HepG2 (cell line): ENCODE results near the gene ATP5F1C. TPM values are rescaled to one million over a fixed set of nuclear protein-coding genes. Genes with fewer than 3 reads are reported as not detected.

Experiments used
- ATAC-seq: fragments of 200-7000 bp; cut with Tn5 transposase; 3 replicates; pipeline ENCODE4 v1.9.1; 2020; ENCODE audit warnings: mild to moderate bottlenecking, moderate library complexity
- BruUV-seq: library from RNA; stranded (reverse); fragments of 400-500 nt; replicated peaks from 2 replicates; lab custom pipeline; 2021; lab: Mats Ljungman, UMichigan
- CTCF ChIA-PET: fragments of 300-600 bp; formaldehyde crosslinking; extraction: SDS; loops from one replicate; lab custom pipeline; 2021; ENCODE audit warnings: low total read pairs, inconsistent platforms, low intra/inter-chr PET ratio; lab: Yijun Ruan, JAX
- POLR2A ChIA-PET: fragments of 350-600 bp; sonication (Branson Sonifier 250); formaldehyde crosslinking; loops from one replicate; lab custom pipeline; 2020; ENCODE audit warnings: antibody characterized with exemption, inconsistent platforms; lab: Yijun Ruan, JAX
- DNase-seq: peaks from one replicate; pipeline ENCODE4 v3.0.0-alpha.2; 2015; ENCODE audit warnings: low spot score
- FAIRE-seq: peaks from 3 replicates; lab custom pipeline; 2011; peaks lifted over from hg19 to GRCh38; lab: Jason Lieb, UNC
- H2AFZ ChIP-seq: one replicate; pipeline ENCODE4 v1.6.1; 2011; ENCODE audit warnings: low read length, inconsistent platforms
- H3K27ac ChIP-seq: fragments of 300-600 bp; 3 replicates; pipeline ENCODE4 v1.8.0; 2011; ENCODE audit warnings: mixed run types, mild to moderate bottlenecking, mixed read lengths, low read length, inconsistent platforms; ENCODE audit not compliant: insufficient read depth; ENCODE audit errors: extremely low read length
- H3K27me3 ChIP-seq, 2 experiments: fragments of 200-600 bp in 1 of 2; 2 replicates in 1 of 2; 3 replicates in 1 of 2; pipeline versions ENCODE4 v1.6.0 to v1.8.0; 2011; ENCODE audit warnings: low read length in 2 of 2, mild to moderate bottlenecking in 2 of 2, moderate library complexity in 2 of 2, inconsistent platforms in 1 of 2; ENCODE audit not compliant: insufficient read depth in 2 of 2, control insufficient read depth in 1 of 2
- H3K36me3 ChIP-seq, 2 experiments: fragments of 200-600 bp in 1 of 2; replicated peaks in 1 of 2; 2 replicates in 1 of 2; 3 replicates in 1 of 2; pipeline versions ENCODE4 v1.5.1 to v1.8.0; 2011; ENCODE audit warnings: low read length in 2 of 2, inconsistent platforms in 1 of 2; ENCODE audit not compliant: insufficient read depth in 2 of 2, control insufficient read depth in 1 of 2
- H3K4me1 ChIP-seq: 2 replicates; pipeline ENCODE4 v1.5.1; 2012; ENCODE audit warnings: low read length, inconsistent platforms; ENCODE audit not compliant: insufficient read depth
- H3K4me2 ChIP-seq: 2 replicates; pipeline ENCODE4 v1.6.0; 2011; ENCODE audit warnings: low read depth, low read length, inconsistent platforms
- H3K4me3 ChIP-seq, 3 experiments: fragments of 200-600 bp in 1 of 3; sonication (generic), shearing (Covaris generic) in 1 of 3; replicated peaks in 1 of 3; 2 replicates each; pipeline ENCODE4 v1.5.1; 2011 to 2016; ENCODE audit warnings: low read length in 3 of 3, inconsistent platforms in 2 of 3, low read depth in 2 of 3, mild to moderate bottlenecking in 2 of 3, control low read depth in 1 of 3, mixed read lengths in 1 of 3; ENCODE audit not compliant: insufficient read depth in 1 of 3
- H3K79me2 ChIP-seq: one replicate; pipeline ENCODE4 v1.6.1; 2011; ENCODE audit warnings: low read length, inconsistent platforms; ENCODE audit not compliant: insufficient read depth
- H3K9ac ChIP-seq: 2 replicates; pipeline ENCODE4 v1.6.0; 2011; ENCODE audit warnings: mild to moderate bottlenecking, low read depth, low read length, inconsistent platforms; ENCODE audit not compliant: insufficient read depth
- H3K9me3 ChIP-seq: 2 replicates; pipeline ENCODE4 v1.5.1; 2012; ENCODE audit warnings: mild to moderate bottlenecking, low read length
- H4K20me1 ChIP-seq: 2 replicates; pipeline ENCODE4 v1.6.0; 2011; ENCODE audit warnings: inconsistent platforms, mild to moderate bottlenecking, low read length, moderate library complexity; ENCODE audit not compliant: insufficient read depth
- EHMT2 ChIP-seq: fragments of 200-600 bp; sonication (generic); IDR thresholded peaks from 2 replicates; pipeline ENCODE4 v1.7.0; 2017; ENCODE audit warnings: antibody characterized with exemption, low read depth, low read length, borderline replicate concordance
- FIP1L1 ChIP-seq: fragments of 200-400 bp; formaldehyde crosslinking; IDR thresholded peaks from 2 replicates; pipeline ENCODE4 v1.6.1; 2018; ENCODE audit warnings: low read depth, mild to moderate bottlenecking, low read length, moderate library complexity, borderline replicate concordance; ENCODE audit not compliant: insufficient read depth
- FOXJ3 ChIP-seq: sonication (generic); formaldehyde crosslinking; IDR thresholded peaks from 2 replicates; pipeline ENCODE4 v1.4.0; 2020; ENCODE audit warnings: missing genetic modification reagents, mild to moderate bottlenecking, borderline replicate concordance
- FOXM1 ChIP-seq: sonication (generic); formaldehyde crosslinking; IDR thresholded peaks from 2 replicates; pipeline ENCODE4 v1.5.0; 2020; ENCODE audit warnings: missing genetic modification reagents
- HMGA1 ChIP-seq: sonication (generic); formaldehyde crosslinking; conservative IDR thresholded peaks from 2 replicates; pipeline ENCODE4 v1.4.0; 2020; ENCODE audit warnings: missing genetic modification reagents
- IKZF4 ChIP-seq: sonication (generic); formaldehyde crosslinking; IDR thresholded peaks from 2 replicates; pipeline ENCODE4 v1.5.1; 2020; ENCODE audit warnings: borderline replicate concordance, mild to moderate bottlenecking, low read depth, missing genetic modification reagents; ENCODE audit errors: not compliant biosample characterization
- MBNL3 ChIP-seq: fragments of 250-450 bp; sonication (Bioruptor Pico); conservative IDR thresholded peaks from 2 replicates; pipeline ENCODE4 v1.8.0; 2022; ENCODE audit warnings: mild to moderate bottlenecking, inconsistent platforms
- MTF1 ChIP-seq: sonication (generic); formaldehyde crosslinking; IDR thresholded peaks from 2 replicates; pipeline ENCODE4 v1.5.0; 2020; ENCODE audit warnings: missing genetic modification reagents
- PCBP1 ChIP-seq: fragments of 200-400 bp; formaldehyde crosslinking; IDR thresholded peaks from 2 replicates; pipeline ENCODE4 v1.6.1; 2017; ENCODE audit warnings: mild to moderate bottlenecking, low read depth, low read length, borderline replicate concordance
- SOX5 ChIP-seq: IDR thresholded peaks from 2 replicates; pipeline ENCODE4 v1.6.1; 2016; ENCODE audit warnings: borderline replicate concordance
- SP2 ChIP-seq: sonication (generic); formaldehyde crosslinking; IDR thresholded peaks from 2 replicates; pipeline ENCODE4 v1.5.1; 2020; ENCODE audit warnings: mild to moderate bottlenecking, missing genetic modification reagents
- ZBTB8A ChIP-seq: sonication (generic); formaldehyde crosslinking; IDR thresholded peaks from 2 replicates; pipeline ENCODE4 v1.4.0; 2020; ENCODE audit warnings: mild to moderate bottlenecking, low read depth, missing genetic modification reagents, borderline replicate concordance
- ZNF275 ChIP-seq: sonication (generic); formaldehyde crosslinking; IDR thresholded peaks from 2 replicates; pipeline ENCODE4 v1.8.0; 2022; ENCODE audit warnings: missing genetic modification reagents, mild to moderate bottlenecking, inconsistent platforms, borderline replicate concordance
- ZNF709 ChIP-seq: sonication (generic); formaldehyde crosslinking; IDR thresholded peaks from 2 replicates; pipeline ENCODE4 v1.5.0; 2020; ENCODE audit warnings: mild to moderate bottlenecking, missing genetic modification reagents
- WGBS: methylation state at CpG from one replicate; pipeline ENCODE4 v1.1.6; 2017; ENCODE audit warnings: low lambda C conversion rate; 5-methylcytosine and 5-hydroxymethylcytosine counted together
- in situ Hi-C: cut with HindIII; loops from 2 replicates; pipeline ENCODE4 v1.10.0; 2017; ENCODE audit warnings: low pct_unique_long_range_greater_than_20kb; ENCODE audit not compliant: extremely low pct_ligation_motif_present
- intact Hi-C: fragments of 100-400 bp; cut with micrococcal nuclease; formaldehyde crosslinking; loops from one replicate; pipeline ENCODE4 v1.10.0; 2022; ENCODE audit not compliant: unreplicated experiment
- polyA plus RNA-seq, 8 experiments: library from polyadenylated mRNA; depleted of rRNA in 3 of 8; stranded (reverse) in 7 of 8; unstranded in 1 of 8; fragments of >200 nt; fragmentation: Illumina TruSeq in 4 of 8; extraction: Trizol in 4 of 8; gene quantifications; 2 replicates each; pipeline versions ENCODE4 v1.2.1 to v1.2.3, GENCODE V29; 2011 to 2016; ENCODE audit warnings: low read depth in 4 of 8, missing spikeins in 1 of 8, mixed read lengths in 1 of 8; ENCODE audit not compliant: insufficient read depth in 1 of 8
- total RNA-seq, 5 experiments: library from RNA; depleted of rRNA; stranded (reverse); fragments of >200 nt; fragmentation: Illumina TruSeq; extraction: Trizol; gene quantifications; 2 replicates each; pipeline ENCODE4 v1.2.3, GENCODE V29; 2016; ENCODE audit warnings: low read depth in 1 of 5
- TF ChIP-seq, protein P1 (sequence below): conservative IDR thresholded peaks from 2 replicates; pipeline ENCODE4 v1.6.1; 2018; ENCODE audit warnings: missing genetic modification reagents
- TF ChIP-seq, protein P2 (sequence below): sonication (generic); formaldehyde crosslinking; IDR thresholded peaks from 2 replicates; pipeline ENCODE4 v1.5.0; 2020; ENCODE audit warnings: mild to moderate bottlenecking, missing genetic modification reagents, borderline replicate concordance

The ATP5F1C gene
- total and polyA plus RNA-seq, 2 of the 13 experiments (the other 11 are each of a cell fraction or from before 2014, with no cell fraction given) = 407 to 416 TPM

DNA sequence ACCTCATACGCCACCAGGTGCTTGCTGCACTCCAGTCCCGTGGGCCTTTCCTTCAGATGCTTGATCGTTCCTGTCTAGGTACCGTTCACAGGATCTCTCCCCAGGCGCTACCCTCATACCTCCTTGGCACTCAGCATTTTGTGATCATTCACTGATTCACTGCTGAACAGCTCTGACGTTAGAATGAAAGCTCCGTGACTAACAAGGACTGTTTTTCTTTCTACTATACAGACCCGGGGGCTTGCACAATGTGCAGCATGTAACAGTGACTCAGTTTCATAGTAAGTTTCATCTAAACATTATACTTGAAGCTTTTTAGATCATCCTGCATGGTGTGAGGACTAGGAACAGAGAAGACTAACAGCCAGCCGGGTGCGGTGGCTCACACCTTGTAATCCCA is 20.8 kb upstream of the ATP5F1C start:
- Histone ChIP-seq H3K79me2 (no peaks in the 10 kb centered on the region), H4K20me1 (no peaks in the 10 kb centered on the region), H3K9me3 (no peaks in the 10 kb centered on the region), H3K4me3 (no peak overlapping the region), H3K27ac (no peak overlapping the region), H3K27me3 (no peaks in the 10 kb centered on the region), H3K9ac (no peak overlapping the region), H3K4me2 (no peak overlapping the region), H3K36me3 (peaks cover 16 to 63% of the 10 kb centered on the region in 2 experiments), H2AFZ (no peak overlapping the region), H3K4me1 (no peaks in the 10 kb centered on the region)
- intact Hi-C loops = no loop called here
- WGBS = 99% methylated on average over 10 of the region's 10 CpGs
- no peak for FAIRE-seq
- ATAC-seq = no peak
- BruUV-seq = no TSS peak
- no peak for TF ChIP-seq IKZF4 (CRISPR knock-in tag)
- TF ChIP-seq, protein P1, sequence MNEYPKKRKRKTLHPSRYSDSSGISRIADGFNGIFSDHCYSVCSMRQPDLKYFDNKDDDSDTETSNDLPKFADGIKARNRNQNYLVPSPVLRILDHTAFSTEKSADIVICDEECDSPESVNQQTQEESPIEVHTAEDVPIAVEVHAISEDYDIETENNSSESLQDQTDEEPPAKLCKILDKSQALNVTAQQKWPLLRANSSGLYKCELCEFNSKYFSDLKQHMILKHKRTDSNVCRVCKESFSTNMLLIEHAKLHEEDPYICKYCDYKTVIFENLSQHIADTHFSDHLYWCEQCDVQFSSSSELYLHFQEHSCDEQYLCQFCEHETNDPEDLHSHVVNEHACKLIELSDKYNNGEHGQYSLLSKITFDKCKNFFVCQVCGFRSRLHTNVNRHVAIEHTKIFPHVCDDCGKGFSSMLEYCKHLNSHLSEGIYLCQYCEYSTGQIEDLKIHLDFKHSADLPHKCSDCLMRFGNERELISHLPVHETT (CRISPR knock-in tag) = no peak
- no peak for TF ChIP-seq EHMT2
- TF ChIP-seq ZNF275 (CRISPR knock-in tag) = no peak
- TF ChIP-seq FIP1L1 = no peak
- TF ChIP-seq MTF1 (CRISPR knock-in tag) = no peak
- TF ChIP-seq ZBTB8A = no peak
- TF ChIP-seq SOX5 (CRISPR knock-in tag) = no peak
- TF ChIP-seq PCBP1 = no peak
- TF ChIP-seq MBNL3 (CRISPR knock-in tag) = no peak
- TF ChIP-seq, protein P2, sequence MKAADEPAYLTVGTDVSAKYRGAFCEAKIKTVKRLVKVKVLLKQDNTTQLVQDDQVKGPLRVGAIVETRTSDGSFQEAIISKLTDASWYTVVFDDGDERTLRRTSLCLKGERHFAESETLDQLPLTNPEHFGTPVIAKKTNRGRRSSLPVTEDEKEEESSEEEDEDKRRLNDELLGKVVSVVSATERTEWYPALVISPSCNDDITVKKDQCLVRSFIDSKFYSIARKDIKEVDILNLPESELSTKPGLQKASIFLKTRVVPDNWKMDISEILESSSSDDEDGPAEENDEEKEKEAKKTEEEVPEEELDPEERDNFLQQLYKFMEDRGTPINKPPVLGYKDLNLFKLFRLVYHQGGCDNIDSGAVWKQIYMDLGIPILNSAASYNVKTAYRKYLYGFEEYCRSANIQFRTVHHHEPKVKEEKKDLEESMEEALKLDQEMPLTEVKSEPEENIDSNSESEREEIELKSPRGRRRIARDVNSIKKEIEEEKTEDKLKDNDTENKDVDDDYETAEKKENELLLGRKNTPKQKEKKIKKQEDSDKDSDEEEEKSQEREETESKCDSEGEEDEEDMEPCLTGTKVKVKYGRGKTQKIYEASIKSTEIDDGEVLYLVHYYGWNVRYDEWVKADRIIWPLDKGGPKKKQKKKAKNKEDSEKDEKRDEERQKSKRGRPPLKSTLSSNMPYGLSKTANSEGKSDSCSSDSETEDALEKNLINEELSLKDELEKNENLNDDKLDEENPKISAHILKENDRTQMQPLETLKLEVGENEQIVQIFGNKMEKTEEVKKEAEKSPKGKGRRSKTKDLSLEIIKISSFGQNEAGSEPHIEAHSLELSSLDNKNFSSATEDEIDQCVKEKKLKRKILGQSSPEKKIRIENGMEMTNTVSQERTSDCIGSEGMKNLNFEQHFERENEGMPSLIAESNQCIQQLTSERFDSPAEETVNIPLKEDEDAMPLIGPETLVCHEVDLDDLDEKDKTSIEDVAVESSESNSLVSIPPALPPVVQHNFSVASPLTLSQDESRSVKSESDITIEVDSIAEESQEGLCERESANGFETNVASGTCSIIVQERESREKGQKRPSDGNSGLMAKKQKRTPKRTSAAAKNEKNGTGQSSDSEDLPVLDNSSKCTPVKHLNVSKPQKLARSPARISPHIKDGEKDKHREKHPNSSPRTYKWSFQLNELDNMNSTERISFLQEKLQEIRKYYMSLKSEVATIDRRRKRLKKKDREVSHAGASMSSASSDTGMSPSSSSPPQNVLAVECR (CRISPR knock-in tag) = no peak
- TF ChIP-seq HMGA1 = no peak
- no peak for TF ChIP-seq FOXM1
- TF ChIP-seq SP2 = no peak
- TF ChIP-seq FOXJ3 (CRISPR knock-in tag) = no peak
- TF ChIP-seq ZNF709 (CRISPR knock-in tag) = no peak
- in situ Hi-C loops = loop anchor here (25.0 kb wide), 1 partner anchor 1545 kb away; no protein-coding TSS in a partner anchor
- DNase-seq = no peak
- CTCF ChIA-PET = no interaction called here
- POLR2A ChIA-PET = no interaction called here
